GM18868 (cell line): Measurements from ENCODE around the gene MEX3D.
"Not testable (repeated sequence)": the region's sequence is repeated elsewhere in the genome, so short reads cannot be mapped to it uniquely, and the experiment has no call there.

Experiments
- ATAC-seq: cut with Tn5 transposase; IDR thresholded peaks from one replicate; pipeline ENCODE4 v1.9.1; 2021; ENCODE audit warnings: mild to moderate bottlenecking, moderate library complexity; ENCODE audit not compliant: unreplicated experiment

MEX3D gene

GRCh38 chr19:1540365-1540925 lies 27.7 kb downstream of the MEX3D start:
- no peak for ATAC-seq

- ATAC-seq = not testable (repeated sequence)
Measured at GRCh38 chr19:1539749-1540148, 28.4 kb downstream of the MEX3D start.

GRCh38 chr19:1538978-1539377 lies 29.1 kb downstream of the MEX3D start:
- no peak for ATAC-seq

- ATAC-seq = not testable (repeated sequence)
Measured at GRCh38 chr19:1535699-1536098, 32.4 kb downstream of the MEX3D start.

- no peak for ATAC-seq
Measured at GRCh38 chr19:1534972-1535371, 33.2 kb downstream of the MEX3D start.

- no peak for ATAC-seq
Measured at GRCh38 chr19:1533510-1534150, 34.5 kb downstream of the MEX3D start.

- ATAC-seq = no peak
Measured at GRCh38 chr19:1532003-1532402, 36.1 kb downstream of the MEX3D start.

- no peak for ATAC-seq
Measured at GRCh38 chr19:1531587-1531986, 36.5 kb downstream of the MEX3D start.

- ATAC-seq = not testable (repeated sequence)
Measured at GRCh38 chr19:1530856-1531255, 37.3 kb downstream of the MEX3D start.

GRCh38 chr19:1529430-1529816 lies 38.7 kb downstream of the MEX3D start:
- no peak for ATAC-seq

- ATAC-seq = no peak
Measured at GRCh38 chr19:1528596-1529429, 39.3 kb downstream of the MEX3D start.

- no peak for ATAC-seq
Measured at GRCh38 chr19:1527650-1528309, 40.3 kb downstream of the MEX3D start.

- no peak for ATAC-seq
Measured at GRCh38 chr19:1526979-1527649, 41.0 kb downstream of the MEX3D start.

- no peak for ATAC-seq
Measured at GRCh38 chr19:1526066-1526778, 41.9 kb downstream of the MEX3D start.

- no peak for ATAC-seq
Measured at GRCh38 chr19:1525343-1525742, 42.8 kb downstream of the MEX3D start.

GRCh38 chr19:1524972-1525325 lies 43.2 kb downstream of the MEX3D start:
- ATAC-seq = no peak

GRCh38 chr19:1524287-1524971 lies 43.7 kb downstream of the MEX3D start:
- ATAC-seq = no peak

GRCh38 chr19:1523412-1524286 lies 44.5 kb downstream of the MEX3D start, which contains the start of gene PLK5:
PLK5 (plus strand) TSS chr19:1524077; CDS start chr19:1526997, 2,920 bp downstream.
- no peak for ATAC-seq

- no peak for ATAC-seq
Measured at GRCh38 chr19:1522838-1523237, 45.3 kb downstream of the MEX3D start.
